B cell (primary cell): ENCODE results near the gene PLA2G5. TPM values are rescaled to one million over a fixed set of nuclear protein-coding genes. Genes with fewer than 3 reads are reported as not detected.

ENCODE experiments used
- ATAC-seq: fragments of 200-7000 bp; cut with Tn5 transposase; one replicate; pipeline ENCODE4 v1.10.0; 2021; ENCODE audit warnings: low read depth, mild to moderate bottlenecking, moderate number of reproducible peaks, moderate library complexity
- CTCF ChIA-PET: fragments of 350-600 bp; sonication (Branson Sonifier 250); formaldehyde crosslinking; loops from one replicate; lab custom pipeline; 2021; ENCODE audit warnings: antibody characterized with exemption, inconsistent platforms; lab: Charles Lee
- POLR2A ChIA-PET: fragments of 350-600 bp; sonication (Branson Sonifier 250); formaldehyde crosslinking; loops from one replicate; lab custom pipeline; 2021; ENCODE audit warnings: antibody characterized with exemption; lab: Charles Lee
- DNase-seq: peaks from one replicate; pipeline ENCODE4 v3.0.0; 2013
- H2AFZ ChIP-seq: 2 replicates; pipeline ENCODE4 v1.6.1; 2012; ENCODE audit warnings: mild to moderate bottlenecking, low read depth, low read length; ENCODE audit not compliant: insufficient read depth, poor library complexity, severe bottlenecking
- H3K27ac ChIP-seq, 2 donors: 1 replicate in 1 of 2; 2 replicates in 1 of 2; pipeline ENCODE4 v1.5.1; 2012 to 2013; ENCODE audit warnings: low read length in 2 of 2, mild to moderate bottlenecking in 2 of 2, moderate library complexity in 1 of 2
- H3K27me3 ChIP-seq, 4 experiments: fragments of 200-600 bp in 1 of 4; sonication (generic) in 1 of 4; replicated peaks in 1 of 4; 1 replicate in 2 of 4; 2 replicates in 2 of 4; pipeline versions ENCODE4 v1.6.1 to v1.7.0; 2013 to 2016; ENCODE audit warnings: low read length in 3 of 4, mild to moderate bottlenecking in 2 of 4, mixed read lengths in 1 of 4, moderate library complexity in 1 of 4; ENCODE audit not compliant: insufficient read depth in 4 of 4, control insufficient read depth in 3 of 4; ENCODE audit errors: control extremely low read depth in 1 of 4
- H3K36me3 ChIP-seq, 2 experiments: replicated peaks in 1 of 2; 1 replicate in 1 of 2; 2 replicates in 1 of 2; pipeline versions ENCODE4 v1.6.1 to v1.7.1; 2013; ENCODE audit warnings: low read length in 1 of 2; ENCODE audit not compliant: insufficient read depth in 2 of 2, control insufficient read depth in 1 of 2; ENCODE audit errors: control extremely low read depth in 1 of 2, extremely low read depth in 1 of 2
- H3K4me1 ChIP-seq, 2 donors: fragments of 200-600 bp in 1 of 2; sonication (generic) in 1 of 2; 1 replicate in 1 of 2; 2 replicates in 1 of 2; pipeline versions ENCODE4 v1.5.1 to v1.6.1; 2013 to 2017; ENCODE audit warnings: low read length in 2 of 2; ENCODE audit not compliant: control insufficient read depth in 2 of 2, insufficient read depth in 2 of 2
- H3K4me2 ChIP-seq: replicated peaks from 2 replicates; pipeline ENCODE3; 2012; ENCODE audit warnings: mild to moderate bottlenecking, low read depth, low read length; ENCODE audit not compliant: poor library complexity, severe bottlenecking
- H3K4me3 ChIP-seq, 5 experiments: fragments of 200-600 bp in 1 of 5; sonication (generic) in 1 of 5; 1 replicate in 3 of 5; 2 replicates in 2 of 5; pipeline versions ENCODE4 v1.5.1 to v1.7.0; 2011 to 2016; ENCODE audit warnings: low read length in 4 of 5, mild to moderate bottlenecking in 4 of 5, low read depth in 2 of 5, control low read depth in 1 of 5, moderate library complexity in 1 of 5; ENCODE audit not compliant: insufficient read depth in 1 of 5; ENCODE audit errors: control extremely low read depth in 1 of 5, extremely low read depth in 1 of 5
- H3K79me2 ChIP-seq: fragments of 200-600 bp; sonication (generic); one replicate; pipeline ENCODE4 v1.6.0; 2016; ENCODE audit warnings: low read length; ENCODE audit not compliant: control insufficient read depth, insufficient read depth
- H3K9ac ChIP-seq: fragments of 200-600 bp; sonication (generic); 2 replicates; pipeline ENCODE4 v1.6.1; 2017; ENCODE audit warnings: mild to moderate bottlenecking, low read length, moderate library complexity
- H3K9me3 ChIP-seq, 3 donors: one replicate each; pipeline versions ENCODE4 v1.6.1 to v1.7.1; 2013; ENCODE audit warnings: low read length in 2 of 3; ENCODE audit not compliant: control insufficient read depth in 2 of 3, insufficient read depth in 1 of 3; ENCODE audit errors: control extremely low read depth in 1 of 3
- H4K20me1 ChIP-seq: 2 replicates; pipeline ENCODE4 v1.6.0; 2012; ENCODE audit warnings: mild to moderate bottlenecking, low read length; ENCODE audit not compliant: insufficient read depth, control insufficient read depth, poor library complexity, severe bottlenecking
- H3K27ac Mint-ChIP-seq: one replicate; pipeline ENCODE4 v1.8.0; 2021; ENCODE audit warnings: mixed read lengths
- H3K27me3 Mint-ChIP-seq: one replicate; pipeline ENCODE4 v1.8.0; 2021; ENCODE audit warnings: mixed read lengths
- H3K4me1 Mint-ChIP-seq: one replicate; pipeline ENCODE4 v1.8.0; 2021; ENCODE audit warnings: mixed read lengths
- H3K4me3 Mint-ChIP-seq: one replicate; pipeline ENCODE4 v1.8.0; 2021; ENCODE audit warnings: mixed read lengths
- H3K9me3 Mint-ChIP-seq: one replicate; pipeline ENCODE4 v1.8.0; 2022; ENCODE audit warnings: mixed read lengths; ENCODE audit not compliant: insufficient read depth
- CTCF ChIP-seq: fragments of 200-600 bp; IDR thresholded peaks from one replicate; pipeline ENCODE4 v1.8.0; 2022; ENCODE audit warnings: antibody characterized with exemption, mild to moderate bottlenecking
- EZH2 ChIP-seq: IDR thresholded peaks from 2 replicates; pipeline ENCODE4 v1.6.1; 2012; ENCODE audit warnings: borderline replicate concordance, low read depth, mild to moderate bottlenecking, moderate library complexity, low read length; ENCODE audit not compliant: insufficient read depth, poor library complexity, severe bottlenecking
- WGBS: methylation state at CpG from one replicate; pipeline ENCODE4 v1.1.5; 2013; ENCODE audit warnings: missing lambda C conversion rate; ENCODE audit not compliant: insufficient coverage; 5-methylcytosine and 5-hydroxymethylcytosine counted together
- intact Hi-C: fragments of 100-400 bp; cut with micrococcal nuclease; formaldehyde crosslinking; loops from one replicate; pipeline ENCODE4 v1.10.0; 2022
- polyA plus RNA-seq: library from polyadenylated mRNA; depleted of rRNA; stranded (reverse); fragments of >200 nt; gene quantifications from 2 replicates; pipeline ENCODE4 v1.2.3, GENCODE V29; 2012
- total RNA-seq, 2 donors: library from RNA; stranded (reverse); fragments of 120-200 nt in 1 of 2; gene quantifications; 1 replicate in 1 of 2; 2 replicates in 1 of 2; pipeline versions ENCODE4 v1.2.3 to v1.2.4, GENCODE V29; 2013 to 2022

The PLA2G5 gene
- total and polyA plus RNA-seq, 2 donors (not counting 1 experiment from before 2014, with no cell fraction given), result not detected

- H3K4me1 ChIP-seq, result peaks cover 0 to under 1% of the 10 kb centered on the region in 2 donors
- H3K9ac ChIP-seq, result no peak overlapping the region
- no peaks in the 10 kb centered on the region for H3K79me2 ChIP-seq
- POLR2A ChIA-PET, result no interaction called here
- peaks cover 0 to 20% (median 18%) of the 10 kb centered on the region in 3 donors for H3K9me3 ChIP-seq
- Mint-ChIP-seq H3K9me3 (peaks cover 8% of the 10 kb centered on the region), H3K4me3 (no peak overlapping the region), H3K4me1 (no peaks in the 10 kb centered on the region), H3K27ac (no peak overlapping the region), H3K27me3 (peaks cover 46% of the 10 kb centered on the region)
- ATAC-seq (no peak), DNase-seq (no peak)
- H4K20me1 ChIP-seq, result no peaks in the 10 kb centered on the region
- 100% methylated on average over 1 of the region's 1 CpG for WGBS
- H3K4me2 ChIP-seq, result no peak overlapping the region
- no peak overlapping the region for H3K27ac ChIP-seq
- CTCF ChIA-PET, result interaction anchor here (0.7 kb wide), 1 partner anchor 1130 kb away, joined by 3 read pairs; no protein-coding TSS in a partner anchor
- H3K27me3 ChIP-seq, result peaks cover 0 to 26% (median 3%) of the 10 kb centered on the region in 4 experiments
- no peak overlapping the region for H2AFZ ChIP-seq
- intact Hi-C loops, result no loop called here
- no peaks in the 10 kb centered on the region for H3K36me3 ChIP-seq
- TF ChIP-seq CTCF, result no peak
- no peak for TF ChIP-seq EZH2
- H3K4me3 ChIP-seq, result no peak overlapping the region
Observed at GRCh38 chr1:20032425-20032824, 37.6 kb upstream of the PLA2G5 start.

GRCh38 chr1:20033420-20033819 lies 36.6 kb upstream of the PLA2G5 start:
- H3K36me3 ChIP-seq, result no peaks in the 10 kb centered on the region
- peaks cover 0 to 24% (median 20%) of the 10 kb centered on the region in 3 donors for H3K9me3 ChIP-seq
- Mint-ChIP-seq H3K27me3 (peaks cover 37% of the 10 kb centered on the region), H3K9me3 (peaks cover 8% of the 10 kb centered on the region), H3K4me1 (peaks cover 5% of the 10 kb centered on the region), H3K4me3 (no peak overlapping the region), H3K27ac (no peak overlapping the region)
- H3K4me3 ChIP-seq, result no peak overlapping the region
- H3K4me2 ChIP-seq, result no peak overlapping the region
- TF ChIP-seq CTCF (no peak), EZH2 (no peak)
- peaks cover 5 to 6% of the 10 kb centered on the region in 2 donors for H3K4me1 ChIP-seq
- H3K9ac ChIP-seq, result no peak overlapping the region
- no peak overlapping the region for H2AFZ ChIP-seq
- intact Hi-C loops, result no loop called here
- no peaks in the 10 kb centered on the region for H4K20me1 ChIP-seq
- no peak for ATAC-seq
- ChIA-PET CTCF (no interaction called here), POLR2A (no interaction called here)
- H3K27ac ChIP-seq, result no peak overlapping the region
- DNase-seq, result no peak
- H3K79me2 ChIP-seq, result no peaks in the 10 kb centered on the region
- H3K27me3 ChIP-seq, result peaks cover 0 to 21% (median under 1%) of the 10 kb centered on the region in 4 experiments
